SK-N-MC (cell line): ENCODE measurements around the gene CDC42BPB.

ENCODE experiments used
- EZH2 ChIP-seq: fragments of 200-600 bp; sonication (generic); IDR thresholded peaks from one replicate; pipeline ENCODE4 v1.6.1; 2017; ENCODE audit warnings: antibody characterized with exemption
- FOXP2 ChIP-seq: optimal IDR thresholded peaks from 2 replicates; pipeline ENCODE3; 2011; ENCODE audit warnings: mild to moderate bottlenecking, moderate library complexity; ENCODE audit not compliant: insufficient read depth; ENCODE audit errors: extremely low read length, control extremely low read depth
- POLR2AphosphoS5 ChIP-seq: IDR thresholded peaks from 2 replicates; pipeline ENCODE4 v1.6.1; 2012; ENCODE audit warnings: mild to moderate bottlenecking, low read depth, low read length, borderline replicate concordance

DNA sequence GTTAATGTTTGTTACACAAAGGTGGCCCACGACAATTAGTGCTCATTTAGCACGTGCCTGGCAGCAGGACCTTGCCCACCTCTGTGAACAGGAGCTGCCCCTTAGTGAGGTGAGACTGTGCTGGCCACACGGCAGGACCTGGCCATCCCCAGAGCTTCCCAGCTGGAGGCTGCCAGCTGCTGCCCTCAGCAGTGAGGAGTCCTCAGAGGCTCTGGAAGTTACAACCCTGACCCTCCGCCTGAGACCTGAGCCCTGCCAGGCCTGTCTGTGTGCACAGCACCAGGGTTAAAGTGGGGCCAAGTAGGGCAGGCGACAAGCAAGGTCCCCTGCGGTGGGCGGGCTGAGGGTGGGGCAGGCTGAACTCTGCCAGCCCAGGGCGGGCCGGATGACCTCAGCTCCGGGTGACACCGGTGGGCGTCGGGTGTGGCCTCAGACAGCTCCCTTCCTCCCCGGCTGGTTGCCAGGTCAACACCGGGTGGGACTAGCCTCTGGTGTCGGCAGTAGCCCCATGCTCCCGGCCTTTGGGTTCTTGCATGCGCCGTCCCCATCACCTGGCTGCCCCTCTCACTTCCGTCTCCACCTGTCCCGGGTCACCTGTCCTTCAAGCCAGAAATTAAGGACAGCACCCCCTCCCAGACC is 17.5 kb upstream of the CDC42BPB start:
- no peak for TF ChIP-seq EZH2
- no peak for TF ChIP-seq POLR2AphosphoS5
- TF ChIP-seq FOXP2 = no peak
